Progenitor cell of endocrine pancreas (in vitro differentiated cells): Measurements from ENCODE around the gene PRKCE. TPM values are rescaled to one million over a fixed set of nuclear protein-coding genes. Genes with fewer than 3 reads are reported as not detected.

Source experiments
- DNase-seq: peaks from one replicate; pipeline ENCODE4 v3.0.0; 2021; ENCODE audit warnings: low spot score; ENCODE audit not compliant: unreplicated experiment
- H3K27ac Mint-ChIP-seq: 2 replicates; pipeline ENCODE4 v1.8.0; 2021; ENCODE audit warnings: mild to moderate bottlenecking, moderate library complexity, mixed read lengths
- H3K27me3 Mint-ChIP-seq: 2 replicates; pipeline ENCODE4 v1.8.0; 2021; ENCODE audit warnings: mixed read lengths
- H3K36me3 Mint-ChIP-seq: 2 replicates; pipeline ENCODE4 v1.8.0; 2022; ENCODE audit warnings: mixed read lengths; ENCODE audit not compliant: insufficient read depth
- H3K4me1 Mint-ChIP-seq: 2 replicates; pipeline ENCODE4 v1.8.0; 2021; ENCODE audit warnings: low read depth, mixed read lengths
- H3K4me3 Mint-ChIP-seq: 2 replicates; pipeline ENCODE4 v1.8.0; 2021; ENCODE audit warnings: low read depth, mild to moderate bottlenecking, moderate library complexity, mixed read lengths
- H3K9me3 Mint-ChIP-seq: 2 replicates; pipeline ENCODE4 v1.8.0; 2021; ENCODE audit warnings: low read depth, mixed read lengths
- CTCF ChIP-seq: fragments of 200-600 bp; sonication (generic); IDR thresholded peaks from one replicate; pipeline ENCODE4 v1.5.0; 2021; ENCODE audit warnings: antibody characterized with exemption, mild to moderate bottlenecking; ENCODE audit not compliant: unreplicated experiment
- total RNA-seq: library from RNA; stranded (reverse); gene quantifications from 2 replicates; pipeline ENCODE4 v1.2.1, GENCODE V29; 2021

PRKCE gene
- total RNA-seq, 1 donor from 2014 or later: 4.2 TPM

GRCh38 chr2:46067501-46068305, 416.2 kb downstream of the PRKCE start:
- H3K4me3 Mint-ChIP-seq: no peak overlapping the region
- DNase-seq: no peak
- H3K36me3 Mint-ChIP-seq: no peaks in the 10 kb centered on the region
- no peak overlapping the region for H3K27ac Mint-ChIP-seq
- H3K4me1 Mint-ChIP-seq: peaks cover 6% of the 10 kb centered on the region
- no peak for TF ChIP-seq CTCF
- peaks cover 2% of the 10 kb centered on the region for H3K27me3 Mint-ChIP-seq
- no peaks in the 10 kb centered on the region for H3K9me3 Mint-ChIP-seq

- no peak overlapping the region for H3K27ac Mint-ChIP-seq
- no peaks in the 10 kb centered on the region for H3K36me3 Mint-ChIP-seq
- H3K4me3 Mint-ChIP-seq: no peak overlapping the region
- no peak for DNase-seq
- no peaks in the 10 kb centered on the region for H3K9me3 Mint-ChIP-seq
- H3K4me1 Mint-ChIP-seq: peaks cover 8% of the 10 kb centered on the region
- H3K27me3 Mint-ChIP-seq: peaks cover 6% of the 10 kb centered on the region
- TF ChIP-seq CTCF: no peak
These were observed 417.2 kb downstream of the PRKCE start for GRCh38 chr2:46068636-46069035.

- H3K27me3 Mint-ChIP-seq: peaks cover 6% of the 10 kb centered on the region
- H3K9me3 Mint-ChIP-seq: no peaks in the 10 kb centered on the region
- H3K4me3 Mint-ChIP-seq: no peak overlapping the region
- no peaks in the 10 kb centered on the region for H3K36me3 Mint-ChIP-seq
- H3K27ac Mint-ChIP-seq: no peak overlapping the region
- DNase-seq: no peak
- peaks cover 13% of the 10 kb centered on the region for H3K4me1 Mint-ChIP-seq
- TF ChIP-seq CTCF: no peak
These were observed 419.6 kb downstream of the PRKCE start for GRCh38 chr2:46071074-46071473.

- Mint-ChIP-seq H3K4me1 (peaks cover 13% of the 10 kb centered on the region), H3K27ac (no peak overlapping the region), H3K4me3 (no peak overlapping the region), H3K36me3 (no peaks in the 10 kb centered on the region), H3K27me3 (peaks cover 6% of the 10 kb centered on the region), H3K9me3 (no peaks in the 10 kb centered on the region)
- TF ChIP-seq CTCF: no peak
- no peak for DNase-seq
These were observed 420.8 kb downstream of the PRKCE start for GRCh38 chr2:46072101-46072820.

GRCh38 chr2:46073540-46074046, 422.1 kb downstream of the PRKCE start:
- peaks cover 13% of the 10 kb centered on the region for H3K4me1 Mint-ChIP-seq
- no peak for DNase-seq
- H3K9me3 Mint-ChIP-seq: no peaks in the 10 kb centered on the region
- H3K27ac Mint-ChIP-seq: peak overlapping the region; percentile 57
- TF ChIP-seq CTCF: no peak
- no peaks in the 10 kb centered on the region for H3K36me3 Mint-ChIP-seq
- no peak overlapping the region for H3K4me3 Mint-ChIP-seq
- peaks cover 4% of the 10 kb centered on the region for H3K27me3 Mint-ChIP-seq
